Lower lobe of right lung (tissue), 2 donors: ENCODE measurements around the gene RAB11FIP5. TPM values are rescaled to one million over a fixed set of nuclear protein-coding genes. Genes with fewer than 3 reads are reported as not detected.

ENCODE experiments used
- ATAC-seq, 2 donors: fragments of 200-7000 bp; cut with Tn5 transposase; one replicate each; pipeline ENCODE4 v1.9.1; 2020 to 2022; ENCODE audit warnings: mild to moderate bottlenecking in 2 of 2, moderate library complexity in 2 of 2
- DNase-seq: peaks from one replicate; pipeline ENCODE4 v3.0.0-alpha.2; 2020
- H3K27ac ChIP-seq: fragments of 200-600 bp; one replicate; pipeline ENCODE4 v1.8.0; 2022
- H3K27me3 ChIP-seq: fragments of 200-600 bp; one replicate; pipeline ENCODE4 v1.8.0; 2022; ENCODE audit warnings: low read depth
- H3K36me3 ChIP-seq: fragments of 200-600 bp; one replicate; pipeline ENCODE4 v1.8.0; 2022; ENCODE audit warnings: mild to moderate bottlenecking
- H3K4me1 ChIP-seq: fragments of 200-600 bp; one replicate; pipeline ENCODE4 v1.8.0; 2022
- H3K4me3 ChIP-seq: fragments of 200-600 bp; one replicate; pipeline ENCODE4 v1.8.0; 2022; ENCODE audit warnings: mild to moderate bottlenecking
- H3K9me3 ChIP-seq: fragments of 200-600 bp; one replicate; pipeline ENCODE4 v1.8.0; 2022
- CTCF ChIP-seq: fragments of 200-600 bp; IDR thresholded peaks from one replicate; pipeline ENCODE4 v1.8.0; 2022; ENCODE audit warnings: antibody characterized with exemption, mild to moderate bottlenecking
- intact Hi-C: fragments of 100-400 bp; cut with DNase I; formaldehyde crosslinking; loops from one replicate; pipeline ENCODE4 v1.11.0; 2022
- total RNA-seq: library from RNA; stranded (reverse); fragmentation: NEBNext Ultra II Directional; extraction: Animal tissue kit (Norgen Biotek cat#: 25700); gene quantifications from one replicate; pipeline ENCODE4 v1.2.1, GENCODE V29; 2021
- donor health status: DM: no; HTN: yes; CAD: no; lungs with severe emphysema.

Gene RAB11FIP5
- total RNA-seq, 1 donor from 2014 or later = 20.6 TPM

DNA sequence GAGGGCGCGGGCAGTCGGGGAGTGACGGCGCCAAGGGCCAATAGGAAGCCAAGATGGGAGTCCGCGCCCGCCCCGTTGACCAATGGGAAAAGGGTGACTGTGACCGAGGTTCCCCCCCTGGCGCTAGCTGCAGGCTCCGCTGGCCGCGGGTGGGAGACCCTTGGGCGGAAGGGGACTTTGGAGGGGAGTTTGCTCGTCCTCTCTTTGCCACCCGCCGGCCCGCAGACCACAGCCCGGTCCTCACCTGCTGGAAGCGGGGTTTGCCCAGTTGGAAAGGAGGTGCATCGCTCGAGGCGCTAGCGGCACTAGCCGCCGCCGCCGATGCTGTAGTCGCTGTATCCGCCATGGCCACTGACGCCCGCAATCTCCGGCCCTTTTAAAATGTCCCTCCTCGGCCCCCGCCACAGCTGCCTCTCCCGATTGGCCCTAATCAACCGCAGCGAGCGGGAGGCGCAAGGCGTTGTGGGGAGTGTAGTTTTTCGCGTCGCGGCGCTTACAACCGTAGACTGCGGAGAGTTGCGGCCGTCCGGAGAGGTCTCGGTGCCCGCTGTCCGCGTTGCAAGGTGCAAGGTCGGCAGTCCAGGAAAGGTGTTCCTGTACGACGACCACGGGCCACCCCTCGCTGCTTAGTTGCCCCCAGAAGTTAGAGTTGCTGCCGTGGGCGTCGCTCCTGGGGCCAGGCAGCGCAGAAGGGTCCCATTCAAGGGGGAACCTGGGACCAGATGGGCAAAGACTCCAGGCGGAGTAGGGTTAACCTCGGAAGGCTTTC lies 41.2 kb downstream of the RAB11FIP5 start, which contains the start of gene SFXN5:
SFXN5 (minus strand) TSS at position 353 of the 769 bp plus-strand sequence; CDS start at position 346, 7 bp downstream.
- peak within 1 kb of the TSS; percentile 95 for H3K27ac ChIP-seq
- intact Hi-C loops = no loop called here

GRCh38 chr2:73070643-73071359 lies 41.9 kb downstream of the RAB11FIP5 start:
- DNase-seq = peak; percentile 69
- intact Hi-C loops = no loop called here
- no peak for TF ChIP-seq CTCF
- H3K4me3 ChIP-seq = peak overlapping the region; percentile 99
- H3K9me3 ChIP-seq = no peaks in the 10 kb centered on the region
- peaks cover 5% of the 10 kb centered on the region for H3K36me3 ChIP-seq
- ATAC-seq = peak; percentile 43 to 47
- no peaks in the 10 kb centered on the region for H3K27me3 ChIP-seq
- peak overlapping the region; percentile 95 for H3K27ac ChIP-seq
- peaks cover 29% of the 10 kb centered on the region for H3K4me1 ChIP-seq

More for the DNA sequence above, 41.2 kb downstream of the RAB11FIP5 start, which contains the start of gene SFXN5:
- H3K4me3 ChIP-seq = peak within 1 kb of the TSS; percentile 99
- H3K36me3 ChIP-seq = peaks cover 5% of the 10 kb centered on the region
- peaks cover 29% of the 10 kb centered on the region for H3K4me1 ChIP-seq
- H3K27me3 ChIP-seq = no peaks in the 10 kb centered on the region
- peak; percentile 98 for DNase-seq
- TF ChIP-seq CTCF = peak; percentile 37
- ATAC-seq = peak; percentile 98 to 99
- no peaks in the 10 kb centered on the region for H3K9me3 ChIP-seq

DNA sequence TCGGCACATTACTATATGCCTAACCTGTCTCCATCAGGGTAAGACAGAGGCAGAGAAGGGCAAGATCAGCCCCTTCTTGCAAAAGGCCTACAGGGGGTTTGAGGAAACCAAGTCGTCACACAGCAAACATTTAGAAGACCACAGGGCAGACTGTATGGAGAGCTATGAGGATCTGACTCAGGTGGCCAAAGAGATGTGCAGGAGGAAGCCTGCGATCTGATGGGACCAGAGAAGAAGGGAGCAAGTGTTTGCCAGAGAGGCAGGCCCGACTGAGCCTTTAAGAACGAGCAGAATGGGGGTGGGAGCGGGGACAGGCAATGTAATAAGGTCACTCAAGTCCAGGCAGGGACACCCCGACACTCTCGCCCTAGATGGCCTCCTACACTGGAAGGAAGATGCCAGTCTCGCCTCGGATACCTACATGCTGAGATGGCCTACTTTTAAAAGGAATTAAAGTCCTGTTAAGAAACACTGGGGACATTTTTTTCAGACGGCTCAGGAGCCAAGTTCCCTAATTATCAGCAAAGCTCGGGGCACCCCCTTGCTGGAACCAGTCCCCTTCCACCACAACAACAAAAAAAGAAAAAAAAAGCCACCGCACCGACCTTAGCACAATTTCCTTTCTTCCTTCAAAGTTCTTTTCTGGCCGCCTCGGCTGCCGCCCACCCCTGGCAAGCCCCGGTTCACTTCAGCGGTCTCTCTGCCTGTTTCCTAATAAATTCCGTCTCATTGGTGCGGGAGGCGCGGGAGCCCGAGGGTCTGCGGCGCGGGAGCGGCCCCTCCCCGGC lies 42.7 kb downstream of the RAB11FIP5 start:
- intact Hi-C loops = no loop called here
- peaks cover under 1% of the 10 kb centered on the region for H3K36me3 ChIP-seq
- TF ChIP-seq CTCF = no peak
- H3K27me3 ChIP-seq = no peaks in the 10 kb centered on the region
- no peak for ATAC-seq
- H3K4me3 ChIP-seq = peak overlapping the region; percentile 99
- peaks cover 29% of the 10 kb centered on the region for H3K4me1 ChIP-seq
- peak overlapping the region; percentile 95 for H3K27ac ChIP-seq
- H3K9me3 ChIP-seq = no peaks in the 10 kb centered on the region
- DNase-seq = no peak

GRCh38 chr2:73069041-73069854 lies 43.5 kb downstream of the RAB11FIP5 start:
- DNase-seq (no peak), ATAC-seq (no peak)
- Histone ChIP-seq H3K4me1 (peaks cover 29% of the 10 kb centered on the region), H3K27me3 (no peaks in the 10 kb centered on the region), H3K9me3 (no peaks in the 10 kb centered on the region), H3K36me3 (no peaks in the 10 kb centered on the region), H3K27ac (no peak overlapping the region), H3K4me3 (peak overlapping the region; percentile 99)
- no peak for TF ChIP-seq CTCF
- intact Hi-C loops = no loop called here
